HepG2 (cell line): ENCODE data around the gene LRRC45. TPM values are rescaled to one million over a fixed set of nuclear protein-coding genes. Genes with fewer than 3 reads are reported as not detected.

Experiments used
- CBFB ChIP-seq: sonication (generic); formaldehyde crosslinking; IDR thresholded peaks from 2 replicates; pipeline ENCODE4 v1.4.0; 2020; ENCODE audit warnings: missing genetic modification reagents
- DR1 ChIP-seq: sonication (generic); formaldehyde crosslinking; IDR thresholded peaks from 2 replicates; pipeline ENCODE4 v1.8.0; 2021; ENCODE audit warnings: mild to moderate bottlenecking, missing genetic modification reagents, inconsistent platforms
- ZNF256 ChIP-seq: sonication (generic); formaldehyde crosslinking; conservative IDR thresholded peaks from 2 replicates; pipeline ENCODE4 v1.4.0; 2020; ENCODE audit warnings: missing genetic modification reagents
- ZNF383 ChIP-seq: sonication (generic); formaldehyde crosslinking; IDR thresholded peaks from 2 replicates; pipeline ENCODE4 v1.4.0; 2020; ENCODE audit warnings: missing genetic modification reagents, mild to moderate bottlenecking, borderline replicate concordance
- polyA plus RNA-seq, 8 experiments: library from polyadenylated mRNA; depleted of rRNA in 3 of 8; stranded (reverse) in 7 of 8; unstranded in 1 of 8; fragments of >200 nt; fragmentation: Illumina TruSeq in 4 of 8; extraction: Trizol in 4 of 8; gene quantifications; 2 replicates each; pipeline versions ENCODE4 v1.2.1 to v1.2.3, GENCODE V29; 2011 to 2016; ENCODE audit warnings: low read depth in 4 of 8, missing spikeins in 1 of 8, mixed read lengths in 1 of 8; ENCODE audit not compliant: insufficient read depth in 1 of 8
- total RNA-seq, 5 experiments: library from RNA; depleted of rRNA; stranded (reverse); fragments of >200 nt; fragmentation: Illumina TruSeq; extraction: Trizol; gene quantifications; 2 replicates each; pipeline ENCODE4 v1.2.3, GENCODE V29; 2016; ENCODE audit warnings: low read depth in 1 of 5
- TF ChIP-seq, protein P1 (sequence below): sonication (generic); formaldehyde crosslinking; conservative IDR thresholded peaks from 2 replicates; pipeline ENCODE4 v1.4.0; 2020; ENCODE audit warnings: mild to moderate bottlenecking, missing genetic modification reagents, moderate library complexity
- TF ChIP-seq, protein P2 (sequence below), 2 experiments: sonication (generic) in 1 of 2; formaldehyde crosslinking in 1 of 2; IDR thresholded peaks; 2 replicates each; pipeline versions ENCODE4 v1.6.1 to v1.9.0; 2014 to 2022; ENCODE audit warnings: antibody characterized with exemption in 1 of 2, borderline replicate concordance in 1 of 2, inconsistent platforms in 1 of 2, low read depth in 1 of 2, missing genetic modification reagents in 1 of 2
- TF ChIP-seq, protein P3 (sequence below), 2 experiments: fragments of 450-650 bp in 1 of 2; sonication (generic) in 1 of 2; formaldehyde crosslinking in 1 of 2; IDR thresholded peaks; 2 replicates each; pipeline versions ENCODE4 v1.6.1 to v1.8.0; 2016 to 2022; ENCODE audit warnings: antibody characterized with exemption in 1 of 2, mild to moderate bottlenecking in 1 of 2, missing genetic modification reagents in 1 of 2

Gene LRRC45
- total and polyA plus RNA-seq, 2 of the 13 experiments (the other 11 are each of a cell fraction or from before 2014, with no cell fraction given) = 11.6 to 48.1 TPM

DNA sequence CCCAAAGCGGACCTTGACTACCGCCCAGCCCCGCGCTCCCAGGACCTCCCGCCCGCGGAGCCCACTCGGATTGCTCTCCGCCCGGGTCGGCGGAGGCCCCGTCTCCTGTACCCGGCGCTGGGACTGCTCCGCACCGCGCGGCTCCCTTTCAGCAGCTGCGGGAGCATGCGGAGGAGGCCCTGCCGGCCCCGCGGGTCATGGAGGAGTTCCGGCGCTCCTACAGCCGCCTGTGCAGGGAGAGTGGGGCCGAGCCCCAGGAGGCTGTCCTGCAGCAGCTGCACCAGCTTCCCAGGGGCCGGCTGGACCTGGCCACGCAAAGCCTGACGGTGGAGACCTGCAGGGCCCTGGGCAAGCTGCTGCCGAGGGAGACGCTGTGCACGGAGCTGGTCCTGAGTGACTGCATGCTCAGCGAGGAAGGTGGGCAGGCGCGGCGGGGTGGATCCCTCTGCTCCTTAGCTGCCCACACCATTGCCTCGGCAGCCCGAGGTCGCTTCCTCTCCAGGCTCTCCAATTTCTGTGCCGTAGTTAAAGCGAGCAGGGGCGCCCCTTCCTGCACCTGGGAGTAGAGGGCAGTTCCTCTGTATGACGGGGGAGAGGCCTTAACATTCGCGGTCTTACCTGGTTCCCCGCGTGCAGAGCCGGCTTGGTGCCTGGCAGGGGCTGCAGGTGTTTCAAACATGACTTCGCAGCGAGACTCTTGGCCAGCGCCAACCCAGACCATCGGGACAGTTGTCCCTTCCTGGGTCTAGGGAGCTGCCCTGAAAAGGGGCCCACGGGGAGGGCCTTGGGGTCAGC lies 539 bp downstream of the LRRC45 start (continued):
- TF ChIP-seq, protein P1, sequence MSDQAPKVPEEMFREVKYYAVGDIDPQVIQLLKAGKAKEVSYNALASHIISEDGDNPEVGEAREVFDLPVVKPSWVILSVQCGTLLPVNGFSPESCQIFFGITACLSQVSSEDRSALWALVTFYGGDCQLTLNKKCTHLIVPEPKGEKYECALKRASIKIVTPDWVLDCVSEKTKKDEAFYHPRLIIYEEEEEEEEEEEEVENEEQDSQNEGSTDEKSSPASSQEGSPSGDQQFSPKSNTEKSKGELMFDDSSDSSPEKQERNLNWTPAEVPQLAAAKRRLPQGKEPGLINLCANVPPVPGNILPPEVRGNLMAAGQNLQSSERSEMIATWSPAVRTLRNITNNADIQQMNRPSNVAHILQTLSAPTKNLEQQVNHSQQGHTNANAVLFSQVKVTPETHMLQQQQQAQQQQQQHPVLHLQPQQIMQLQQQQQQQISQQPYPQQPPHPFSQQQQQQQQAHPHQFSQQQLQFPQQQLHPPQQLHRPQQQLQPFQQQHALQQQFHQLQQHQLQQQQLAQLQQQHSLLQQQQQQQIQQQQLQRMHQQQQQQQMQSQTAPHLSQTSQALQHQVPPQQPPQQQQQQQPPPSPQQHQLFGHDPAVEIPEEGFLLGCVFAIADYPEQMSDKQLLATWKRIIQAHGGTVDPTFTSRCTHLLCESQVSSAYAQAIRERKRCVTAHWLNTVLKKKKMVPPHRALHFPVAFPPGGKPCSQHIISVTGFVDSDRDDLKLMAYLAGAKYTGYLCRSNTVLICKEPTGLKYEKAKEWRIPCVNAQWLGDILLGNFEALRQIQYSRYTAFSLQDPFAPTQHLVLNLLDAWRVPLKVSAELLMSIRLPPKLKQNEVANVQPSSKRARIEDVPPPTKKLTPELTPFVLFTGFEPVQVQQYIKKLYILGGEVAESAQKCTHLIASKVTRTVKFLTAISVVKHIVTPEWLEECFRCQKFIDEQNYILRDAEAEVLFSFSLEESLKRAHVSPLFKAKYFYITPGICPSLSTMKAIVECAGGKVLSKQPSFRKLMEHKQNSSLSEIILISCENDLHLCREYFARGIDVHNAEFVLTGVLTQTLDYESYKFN = no peak
- TF ChIP-seq, protein P2, sequence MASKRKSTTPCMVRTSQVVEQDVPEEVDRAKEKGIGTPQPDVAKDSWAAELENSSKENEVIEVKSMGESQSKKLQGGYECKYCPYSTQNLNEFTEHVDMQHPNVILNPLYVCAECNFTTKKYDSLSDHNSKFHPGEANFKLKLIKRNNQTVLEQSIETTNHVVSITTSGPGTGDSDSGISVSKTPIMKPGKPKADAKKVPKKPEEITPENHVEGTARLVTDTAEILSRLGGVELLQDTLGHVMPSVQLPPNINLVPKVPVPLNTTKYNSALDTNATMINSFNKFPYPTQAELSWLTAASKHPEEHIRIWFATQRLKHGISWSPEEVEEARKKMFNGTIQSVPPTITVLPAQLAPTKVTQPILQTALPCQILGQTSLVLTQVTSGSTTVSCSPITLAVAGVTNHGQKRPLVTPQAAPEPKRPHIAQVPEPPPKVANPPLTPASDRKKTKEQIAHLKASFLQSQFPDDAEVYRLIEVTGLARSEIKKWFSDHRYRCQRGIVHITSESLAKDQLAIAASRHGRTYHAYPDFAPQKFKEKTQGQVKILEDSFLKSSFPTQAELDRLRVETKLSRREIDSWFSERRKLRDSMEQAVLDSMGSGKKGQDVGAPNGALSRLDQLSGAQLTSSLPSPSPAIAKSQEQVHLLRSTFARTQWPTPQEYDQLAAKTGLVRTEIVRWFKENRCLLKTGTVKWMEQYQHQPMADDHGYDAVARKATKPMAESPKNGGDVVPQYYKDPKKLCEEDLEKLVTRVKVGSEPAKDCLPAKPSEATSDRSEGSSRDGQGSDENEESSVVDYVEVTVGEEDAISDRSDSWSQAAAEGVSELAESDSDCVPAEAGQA (IDR thresholded peaks at IDR 0.05; ENCODE audit: low read depth) = no peak
- TF ChIP-seq, protein P2 (CRISPR knock-in tag; IDR thresholded peaks at IDR 0.05; ENCODE audit: borderline replicate concordance) = no peak
- TF ChIP-seq ZNF256 = no peak
- TF ChIP-seq ZNF383 (CRISPR knock-in tag) = no peak
- no peak for TF ChIP-seq DR1 (CRISPR knock-in tag)
- no peak for TF ChIP-seq CBFB
- TF ChIP-seq, protein P3, sequence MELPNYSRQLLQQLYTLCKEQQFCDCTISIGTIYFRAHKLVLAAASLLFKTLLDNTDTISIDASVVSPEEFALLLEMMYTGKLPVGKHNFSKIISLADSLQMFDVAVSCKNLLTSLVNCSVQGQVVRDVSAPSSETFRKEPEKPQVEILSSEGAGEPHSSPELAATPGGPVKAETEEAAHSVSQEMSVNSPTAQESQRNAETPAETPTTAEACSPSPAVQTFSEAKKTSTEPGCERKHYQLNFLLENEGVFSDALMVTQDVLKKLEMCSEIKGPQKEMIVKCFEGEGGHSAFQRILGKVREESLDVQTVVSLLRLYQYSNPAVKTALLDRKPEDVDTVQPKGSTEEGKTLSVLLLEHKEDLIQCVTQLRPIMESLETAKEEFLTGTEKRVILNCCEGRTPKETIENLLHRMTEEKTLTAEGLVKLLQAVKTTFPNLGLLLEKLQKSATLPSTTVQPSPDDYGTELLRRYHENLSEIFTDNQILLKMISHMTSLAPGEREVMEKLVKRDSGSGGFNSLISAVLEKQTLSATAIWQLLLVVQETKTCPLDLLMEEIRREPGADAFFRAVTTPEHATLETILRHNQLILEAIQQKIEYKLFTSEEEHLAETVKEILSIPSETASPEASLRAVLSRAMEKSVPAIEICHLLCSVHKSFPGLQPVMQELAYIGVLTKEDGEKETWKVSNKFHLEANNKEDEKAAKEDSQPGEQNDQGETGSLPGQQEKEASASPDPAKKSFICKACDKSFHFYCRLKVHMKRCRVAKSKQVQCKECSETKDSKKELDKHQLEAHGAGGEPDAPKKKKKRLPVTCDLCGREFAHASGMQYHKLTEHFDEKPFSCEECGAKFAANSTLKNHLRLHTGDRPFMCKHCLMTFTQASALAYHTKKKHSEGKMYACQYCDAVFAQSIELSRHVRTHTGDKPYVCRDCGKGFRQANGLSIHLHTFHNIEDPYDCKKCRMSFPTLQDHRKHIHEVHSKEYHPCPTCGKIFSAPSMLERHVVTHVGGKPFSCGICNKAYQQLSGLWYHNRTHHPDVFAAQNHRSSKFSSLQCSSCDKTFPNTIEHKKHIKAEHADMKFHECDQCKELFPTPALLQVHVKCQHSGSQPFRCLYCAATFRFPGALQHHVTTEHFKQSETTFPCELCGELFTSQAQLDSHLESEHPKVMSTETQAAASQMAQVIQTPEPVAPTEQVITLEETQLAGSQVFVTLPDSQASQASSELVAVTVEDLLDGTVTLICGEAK (IDR thresholded peaks at IDR 0.05) = no peak
- TF ChIP-seq, protein P3 (CRISPR knock-in tag; IDR thresholded peaks at IDR 0.05) = peak; percentile 63
